OCI-LY1 (cell line): ENCODE results near the gene LCOR.
A peak's percentile ranks its signal among the peaks of the same experiment; 100 is the strongest.

Experiments used
- H2AFZ ChIP-seq: fragments of 200-600 bp; sonication (generic), shearing (Covaris generic); 2 replicates; pipeline ENCODE4 v1.6.0; 2014; ENCODE audit warnings: antibody characterized with exemption, mild to moderate bottlenecking, low read length
- H3F3A ChIP-seq: fragments of 200-600 bp; sonication (generic), shearing (Covaris generic); 2 replicates; pipeline ENCODE4 v1.6.0; 2014; ENCODE audit warnings: mild to moderate bottlenecking, antibody characterized with exemption, low read length, moderate library complexity; ENCODE audit not compliant: insufficient read depth
- H3K27ac ChIP-seq: fragments of 200-600 bp; sonication (generic); 2 replicates; pipeline ENCODE4 v1.5.1; 2014; ENCODE audit warnings: low read length, mixed run types, mild to moderate bottlenecking, low read depth; ENCODE audit not compliant: poor library complexity, severe bottlenecking
- H3K27me3 ChIP-seq: fragments of 200-600 bp; sonication (generic); 2 replicates; pipeline ENCODE4 v1.6.0; 2014; ENCODE audit warnings: antibody characterized with exemption, mild to moderate bottlenecking, low read length, moderate library complexity; ENCODE audit not compliant: insufficient read depth
- H3K36me3 ChIP-seq: fragments of 200-600 bp; sonication (generic); 2 replicates; pipeline ENCODE4 v1.6.1; 2014; ENCODE audit warnings: mild to moderate bottlenecking, antibody characterized with exemption, low read length, moderate library complexity, mixed read lengths; ENCODE audit not compliant: insufficient read depth
- H3K4me1 ChIP-seq: fragments of 200-600 bp; sonication (generic); 2 replicates; pipeline ENCODE4 v1.5.1; 2014; ENCODE audit warnings: mild to moderate bottlenecking, low read length, moderate library complexity; ENCODE audit not compliant: insufficient read depth, severe bottlenecking
- H3K4me2 ChIP-seq: fragments of 200-600 bp; sonication (generic), shearing (Covaris generic); 2 replicates; pipeline ENCODE4 v1.6.1; 2014; ENCODE audit warnings: low read length
- H3K4me3 ChIP-seq: fragments of 200-600 bp; sonication (generic); 2 replicates; pipeline ENCODE4 v1.5.1; 2014; ENCODE audit warnings: low read length, low read depth, mild to moderate bottlenecking, mixed read lengths; ENCODE audit not compliant: poor library complexity, severe bottlenecking
- H3K79me2 ChIP-seq: fragments of 200-600 bp; shearing (Covaris generic); 2 replicates; pipeline ENCODE4 v1.6.1; 2016; ENCODE audit warnings: mixed run types, low read length, mixed read lengths; ENCODE audit not compliant: insufficient read depth
- H3K9ac ChIP-seq: fragments of 200-600 bp; sonication (generic), shearing (Covaris generic); 2 replicates; pipeline ENCODE4 v1.6.1; 2014; ENCODE audit warnings: mild to moderate bottlenecking, low read length, mixed read lengths
- H3K9me2 ChIP-seq: fragments of 200-600 bp; sonication (generic), shearing (Covaris generic); 2 replicates; pipeline ENCODE4 v1.6.1; 2014; ENCODE audit warnings: low read depth, mild to moderate bottlenecking, low read length, mixed read lengths
- H3K9me3 ChIP-seq: fragments of 200-600 bp; shearing (Covaris generic); 2 replicates; pipeline ENCODE4 v1.6.1; 2014; ENCODE audit warnings: low read length, mixed read lengths
- H4K20me1 ChIP-seq: fragments of 200-600 bp; sonication (generic), shearing (Covaris generic); 2 replicates; pipeline ENCODE4 v1.6.0; 2016; ENCODE audit warnings: mild to moderate bottlenecking, low read length; ENCODE audit not compliant: insufficient read depth
- CTCF ChIP-seq: fragments of 200-600 bp; sonication (generic), shearing (Covaris generic); IDR thresholded peaks from 2 replicates; pipeline ENCODE4 v1.5.1; 2017; ENCODE audit warnings: mild to moderate bottlenecking, antibody characterized with exemption, low read length, moderate library complexity, mixed read lengths
- EZH2 ChIP-seq: fragments of 200-600 bp; sonication (generic), shearing (Covaris generic); IDR thresholded peaks from 2 replicates; pipeline ENCODE4 v1.8.0; 2017; ENCODE audit warnings: borderline replicate concordance, mixed run types, mild to moderate bottlenecking, antibody characterized with exemption, low read length, moderate library complexity, mixed read lengths

The LCOR gene

GRCh38 chr10:97034958-97035769, 203.1 kb downstream of the LCOR start:
- TF ChIP-seq CTCF (no peak), EZH2 (no peak)
- H3K79me2 ChIP-seq: no peaks in the 10 kb centered on the region
- no peak overlapping the region for H3K27ac ChIP-seq
- no peak overlapping the region for H3K4me2 ChIP-seq
- H3K9me3 ChIP-seq: no peaks in the 10 kb centered on the region
- H4K20me1 ChIP-seq: no peaks in the 10 kb centered on the region
- H3K4me3 ChIP-seq: no peak overlapping the region
- no peaks in the 10 kb centered on the region for H3K27me3 ChIP-seq
- H3K36me3 ChIP-seq: no peaks in the 10 kb centered on the region
- H2AFZ ChIP-seq: no peak overlapping the region
- H3K9me2 ChIP-seq: no peaks in the 10 kb centered on the region
- no peak overlapping the region for H3K9ac ChIP-seq
- no peaks in the 10 kb centered on the region for H3F3A ChIP-seq
- H3K4me1 ChIP-seq: peaks cover 15% of the 10 kb centered on the region

- H3K4me2 ChIP-seq: peak overlapping the region; percentile 66
- TF ChIP-seq EZH2: no peak
- TF ChIP-seq CTCF: peak; percentile 72
Measured at GRCh38 chr10:97037365-97038361, 205.6 kb downstream of the LCOR start.

GRCh38 chr10:97038688-97039087, 206.6 kb downstream of the LCOR start:
- H3K9me2 ChIP-seq: no peaks in the 10 kb centered on the region

More at GRCh38 chr10:97037365-97038361, 205.6 kb downstream of the LCOR start:
- H2AFZ ChIP-seq: no peak overlapping the region
- H3K4me3 ChIP-seq: peak overlapping the region; percentile 34
- H4K20me1 ChIP-seq: no peaks in the 10 kb centered on the region
- no peaks in the 10 kb centered on the region for H3K27me3 ChIP-seq
- H3K27ac ChIP-seq: no peak overlapping the region
- H3K9me3 ChIP-seq: no peaks in the 10 kb centered on the region
- no peaks in the 10 kb centered on the region for H3K36me3 ChIP-seq
- H3K9ac ChIP-seq: no peak overlapping the region
- peaks cover 15% of the 10 kb centered on the region for H3K4me1 ChIP-seq
- no peaks in the 10 kb centered on the region for H3K79me2 ChIP-seq
- H3K9me2 ChIP-seq: no peaks in the 10 kb centered on the region
- H3F3A ChIP-seq: no peaks in the 10 kb centered on the region

More at GRCh38 chr10:97038688-97039087, 206.6 kb downstream of the LCOR start:
- H3F3A ChIP-seq: no peaks in the 10 kb centered on the region
- no peak overlapping the region for H3K4me2 ChIP-seq
- H3K36me3 ChIP-seq: no peaks in the 10 kb centered on the region
- no peaks in the 10 kb centered on the region for H3K79me2 ChIP-seq
- peaks cover 9% of the 10 kb centered on the region for H3K4me1 ChIP-seq
- no peak overlapping the region for H2AFZ ChIP-seq
- H3K9ac ChIP-seq: no peak overlapping the region
- no peak overlapping the region for H3K4me3 ChIP-seq
- no peak overlapping the region for H3K27ac ChIP-seq
- TF ChIP-seq EZH2 (no peak), CTCF (no peak)
- H4K20me1 ChIP-seq: no peaks in the 10 kb centered on the region
- no peaks in the 10 kb centered on the region for H3K9me3 ChIP-seq
- no peaks in the 10 kb centered on the region for H3K27me3 ChIP-seq
